Breast epithelium (tissue), 4 donors: Measurements from ENCODE around the gene ADCY7. TPM values are rescaled to one million over a fixed set of nuclear protein-coding genes. Genes with fewer than 3 reads are reported as not detected.

Experiments used
- DNase-seq, 2 donors: peaks; one replicate each; pipeline ENCODE4 v3.0.0-alpha.2; 2019; ENCODE audit warnings: low spot score in 2 of 2
- H3K27ac ChIP-seq, 2 donors: fragments of 200-600 bp; sonication (generic) in 1 of 2; one replicate each; pipeline ENCODE4 v1.5.1; 2016 to 2019; ENCODE audit warnings: mild to moderate bottlenecking in 1 of 2
- H3K27me3 ChIP-seq, 2 donors: fragments of 200-600 bp; sonication (generic) in 1 of 2; one replicate each; pipeline versions ENCODE4 v1.5.1 to v1.6.0; 2017 to 2019; ENCODE audit warnings: control low read depth in 1 of 2, mild to moderate bottlenecking in 1 of 2
- H3K36me3 ChIP-seq: fragments of 200-600 bp; one replicate; pipeline ENCODE4 v1.5.1; 2019
- H3K4me1 ChIP-seq, 2 donors: fragments of 200-600 bp; sonication (generic); one replicate each; pipeline ENCODE4 v1.5.1; 2016 to 2019; ENCODE audit warnings: control low read depth in 1 of 2
- H3K4me3 ChIP-seq, 3 donors: fragments of 200-600 bp; sonication (generic); 1 replicate in 2 of 3; 2 replicates in 1 of 3; pipeline ENCODE4 v1.5.1; 2016 to 2019; ENCODE audit warnings: mild to moderate bottlenecking in 3 of 3, moderate library complexity in 2 of 3
- H3K9me3 ChIP-seq, 2 donors: fragments of 200-600 bp; sonication (generic) in 1 of 2; one replicate each; pipeline ENCODE4 v1.5.1; 2016 to 2019; ENCODE audit warnings: control low read depth in 1 of 2
- POLR2A ChIP-seq: fragments of 450-650 bp; IDR thresholded peaks from one replicate; pipeline ENCODE4 v1.6.1; 2016; ENCODE audit warnings: antibody characterized with exemption, mild to moderate bottlenecking, moderate library complexity
- POLR2AphosphoS5 ChIP-seq, 3 donors: sonication (generic); formaldehyde crosslinking; IDR thresholded peaks; one replicate each; pipeline ENCODE4 v1.6.1; 2017; ENCODE audit warnings: antibody characterized with exemption in 3 of 3
- intact Hi-C: fragments of 100-400 bp; cut with DNase I; formaldehyde crosslinking; loops from one replicate; pipeline ENCODE4 v1.15.1; 2023; ENCODE audit warnings: low total_unique reads
- total RNA-seq, 3 donors: library from RNA; depleted of rRNA; stranded (reverse); fragments of >200 nt; gene quantifications; one replicate each; pipeline ENCODE4 v1.1.0, GENCODE V29; 2016
- TF ChIP-seq, protein P1 (sequence below), 3 donors: fragments of 450-650 bp; IDR thresholded peaks; one replicate each; pipeline ENCODE4 v1.5.1; 2016 to 2017; ENCODE audit warnings: antibody characterized with exemption in 3 of 3, mild to moderate bottlenecking in 3 of 3, moderate library complexity in 3 of 3

The ADCY7 gene
- total RNA-seq, 3 donors from 2014 or later = 6.2 to 30.7 (median 10.2) TPM

DNA sequence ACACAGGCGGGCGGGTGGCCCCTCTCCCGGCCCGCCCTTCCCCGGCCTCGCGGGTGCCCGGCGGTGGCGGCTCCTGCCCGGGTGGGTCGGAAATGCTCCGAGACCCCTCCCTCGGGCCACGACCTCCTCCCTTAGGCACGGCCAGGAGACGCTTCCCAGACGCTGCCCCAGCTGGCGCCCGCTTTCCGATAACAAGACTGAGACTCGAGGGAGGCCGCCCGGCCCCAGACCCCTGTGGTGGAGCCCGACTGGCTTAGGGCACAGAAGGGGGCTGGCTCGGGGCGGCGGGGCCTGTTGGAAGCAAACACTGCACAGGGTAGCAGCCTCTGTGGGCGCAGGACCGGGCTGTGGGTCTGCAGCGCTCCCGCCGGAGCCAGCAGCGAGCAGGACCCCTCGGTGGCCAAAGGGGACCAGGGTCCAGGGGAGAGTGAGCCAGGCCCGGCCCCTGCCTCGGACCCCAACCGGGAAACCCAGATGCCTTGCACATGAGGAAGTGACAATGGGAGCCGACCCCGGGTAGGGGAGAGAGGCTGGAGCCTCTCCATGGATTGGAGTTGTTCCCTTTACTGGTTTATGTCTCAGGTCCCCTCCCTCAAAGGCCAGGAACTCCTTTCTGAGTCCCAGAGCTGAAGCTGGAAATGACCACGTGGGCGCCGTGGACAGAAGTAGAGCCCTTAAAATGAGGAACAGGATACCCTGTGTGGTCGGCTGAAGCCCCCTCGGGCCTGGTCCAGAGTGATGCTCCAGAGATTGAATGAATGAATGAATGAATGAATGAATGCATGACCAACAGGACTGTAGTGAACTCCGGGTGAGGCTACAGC lies 19.8 kb upstream of the ADCY7 start:
- DNase-seq = peak in 1 of 2 donors; percentile 13
- Histone ChIP-seq H3K4me1 (no peaks in the 10 kb centered on the region), H3K27ac (peak overlapping the region in 1 of 2 donors; percentile 19), H3K9me3 (no peaks in the 10 kb centered on the region), H3K36me3 (no peaks in the 10 kb centered on the region), H3K4me3 (peak overlapping the region; percentile 55 to 84 (median 64)), H3K27me3 (no peaks in the 10 kb centered on the region)
- TF ChIP-seq, protein P1, sequence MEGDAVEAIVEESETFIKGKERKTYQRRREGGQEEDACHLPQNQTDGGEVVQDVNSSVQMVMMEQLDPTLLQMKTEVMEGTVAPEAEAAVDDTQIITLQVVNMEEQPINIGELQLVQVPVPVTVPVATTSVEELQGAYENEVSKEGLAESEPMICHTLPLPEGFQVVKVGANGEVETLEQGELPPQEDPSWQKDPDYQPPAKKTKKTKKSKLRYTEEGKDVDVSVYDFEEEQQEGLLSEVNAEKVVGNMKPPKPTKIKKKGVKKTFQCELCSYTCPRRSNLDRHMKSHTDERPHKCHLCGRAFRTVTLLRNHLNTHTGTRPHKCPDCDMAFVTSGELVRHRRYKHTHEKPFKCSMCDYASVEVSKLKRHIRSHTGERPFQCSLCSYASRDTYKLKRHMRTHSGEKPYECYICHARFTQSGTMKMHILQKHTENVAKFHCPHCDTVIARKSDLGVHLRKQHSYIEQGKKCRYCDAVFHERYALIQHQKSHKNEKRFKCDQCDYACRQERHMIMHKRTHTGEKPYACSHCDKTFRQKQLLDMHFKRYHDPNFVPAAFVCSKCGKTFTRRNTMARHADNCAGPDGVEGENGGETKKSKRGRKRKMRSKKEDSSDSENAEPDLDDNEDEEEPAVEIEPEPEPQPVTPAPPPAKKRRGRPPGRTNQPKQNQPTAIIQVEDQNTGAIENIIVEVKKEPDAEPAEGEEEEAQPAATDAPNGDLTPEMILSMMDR (IDR thresholded peaks at IDR 0.05) = no peak
- no peak for TF ChIP-seq POLR2AphosphoS5 (IDR thresholded peaks at IDR 0.05)
- TF ChIP-seq POLR2A = no peak
- intact Hi-C loops = no loop called here

DNA sequence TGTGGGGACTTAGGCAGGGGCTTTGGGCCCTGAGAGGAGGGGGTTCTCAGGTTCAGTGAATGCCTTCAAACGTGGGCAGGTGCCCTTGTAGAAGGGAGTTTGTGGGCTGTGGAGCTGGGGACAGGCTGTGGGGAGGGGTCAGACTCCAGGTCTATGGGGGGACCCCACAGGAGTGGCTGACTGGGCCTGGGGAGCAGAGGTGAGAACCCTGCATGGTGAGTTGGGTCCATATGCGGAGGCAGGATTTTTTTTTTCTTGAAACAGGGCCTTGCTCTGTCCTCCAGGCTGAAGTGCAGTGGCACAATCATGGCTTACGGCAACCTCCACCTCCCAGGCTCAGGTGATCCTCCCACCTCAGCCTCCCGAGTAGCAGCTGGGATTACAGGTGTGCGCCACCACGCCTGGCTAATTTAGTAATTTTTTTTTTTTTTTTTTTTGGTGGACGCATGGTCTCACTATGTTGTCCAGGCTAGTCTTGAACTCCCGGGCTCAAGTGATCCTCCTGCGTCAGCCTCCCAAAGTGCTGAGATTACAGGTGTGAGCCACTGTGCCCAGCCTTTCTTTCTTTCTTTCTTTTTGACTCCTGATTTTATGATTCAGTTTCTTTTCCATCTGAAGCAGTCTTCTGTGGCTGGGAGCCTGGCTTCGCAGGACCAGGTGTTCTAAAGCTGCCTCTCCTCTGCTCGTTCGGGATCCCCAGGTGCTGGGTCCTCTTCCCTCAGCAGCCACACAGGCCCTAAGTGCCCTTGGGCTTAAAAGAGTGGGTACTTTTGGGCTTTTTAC lies 19.0 kb upstream of the ADCY7 start:
- H3K4me1 ChIP-seq = no peaks in the 10 kb centered on the region
- peak in 1 of 2 donors; percentile 16 for DNase-seq
- H3K27ac ChIP-seq = no peak overlapping the region
- TF ChIP-seq POLR2A (no peak), POLR2AphosphoS5 (IDR thresholded peaks at IDR 0.05) (no peak)
- TF ChIP-seq, protein P1 (IDR thresholded peaks at IDR 0.05) = no peak
- no peaks in the 10 kb centered on the region for H3K9me3 ChIP-seq
- intact Hi-C loops = no loop called here
- no peaks in the 10 kb centered on the region for H3K36me3 ChIP-seq
- no peak overlapping the region for H3K4me3 ChIP-seq
- no peaks in the 10 kb centered on the region for H3K27me3 ChIP-seq

DNA sequence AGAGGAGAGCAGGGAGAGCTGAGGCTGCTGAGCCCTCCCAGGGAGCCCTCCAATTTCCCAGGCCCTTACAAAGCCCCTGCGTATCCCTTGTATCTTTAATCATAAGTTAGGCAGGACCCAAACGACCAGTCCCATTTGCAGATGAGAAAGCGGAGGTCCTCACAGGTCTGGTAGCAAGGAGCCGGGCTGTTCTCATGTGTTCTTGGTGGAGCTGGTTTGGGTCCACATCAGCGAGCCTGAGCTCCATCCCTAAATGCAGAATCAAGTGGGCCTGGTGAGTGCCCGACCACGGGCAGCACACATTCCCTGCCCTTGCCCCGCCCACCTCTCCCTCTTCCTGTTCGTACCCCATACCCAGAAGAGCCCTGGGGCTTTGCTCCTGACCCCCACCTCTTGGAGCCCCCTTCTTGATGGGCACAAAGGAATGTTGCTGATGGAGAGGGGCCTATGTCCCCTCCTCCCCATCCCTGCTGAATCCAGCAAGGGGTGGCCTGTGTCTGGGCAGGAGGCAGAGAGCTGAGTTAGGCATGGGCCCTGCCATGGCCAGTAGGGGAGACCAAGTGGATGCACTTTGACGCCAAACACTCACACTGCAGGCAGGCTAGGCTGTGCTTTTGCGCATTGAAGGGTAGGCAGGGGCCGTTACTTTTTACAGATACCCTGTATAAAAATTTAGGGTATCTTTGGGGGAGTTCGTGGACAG lies 18.3 kb upstream of the ADCY7 start:
- TF ChIP-seq POLR2AphosphoS5 (IDR thresholded peaks at IDR 0.05) (no peak), POLR2A (no peak)
- TF ChIP-seq, protein P1 (IDR thresholded peaks at IDR 0.05) = no peak
- no peak overlapping the region for H3K4me3 ChIP-seq
- DNase-seq = peak in 1 of 2 donors; percentile 12
- H3K4me1 ChIP-seq = no peaks in the 10 kb centered on the region
- no peaks in the 10 kb centered on the region for H3K27me3 ChIP-seq
- H3K27ac ChIP-seq = no peak overlapping the region
- no peaks in the 10 kb centered on the region for H3K36me3 ChIP-seq
- intact Hi-C loops = no loop called here
- no peaks in the 10 kb centered on the region for H3K9me3 ChIP-seq

DNA sequence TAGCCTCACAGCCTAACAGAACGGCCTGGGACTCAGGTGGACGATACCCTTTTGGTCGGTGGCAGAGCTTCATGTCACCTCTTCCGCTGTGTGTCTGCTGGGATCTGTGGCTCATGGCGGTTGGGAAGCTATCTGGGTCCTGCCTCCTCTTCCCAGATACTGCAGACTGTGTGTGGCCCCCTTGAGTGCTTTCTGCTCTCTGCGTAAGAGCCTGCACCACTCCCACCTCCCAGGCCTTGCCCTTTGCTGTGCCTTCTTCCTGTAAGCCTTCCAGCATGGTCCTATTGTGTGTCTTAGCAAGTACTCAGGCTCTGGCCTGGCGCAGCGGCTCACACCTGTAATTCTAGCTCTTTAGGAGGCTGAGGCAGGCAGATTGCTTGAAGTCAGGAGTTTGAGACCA lies 17.5 kb upstream of the ADCY7 start:
- intact Hi-C loops = no loop called here
- Histone ChIP-seq H3K4me1 (no peaks in the 10 kb centered on the region), H3K27me3 (no peaks in the 10 kb centered on the region), H3K9me3 (no peaks in the 10 kb centered on the region), H3K36me3 (no peaks in the 10 kb centered on the region), H3K27ac (no peak overlapping the region), H3K4me3 (no peak overlapping the region)
- TF ChIP-seq POLR2A = no peak
- TF ChIP-seq, protein P1 (IDR thresholded peaks at IDR 0.05) = no peak
- DNase-seq = peak in 1 of 2 donors; percentile 9
